GM18868 (cell line): ENCODE data around the gene APBA2.

ENCODE experiments used
- ATAC-seq: cut with Tn5 transposase; IDR thresholded peaks from one replicate; pipeline ENCODE4 v1.9.1; 2021; ENCODE audit warnings: mild to moderate bottlenecking, moderate library complexity; ENCODE audit not compliant: unreplicated experiment

APBA2 gene

DNA sequence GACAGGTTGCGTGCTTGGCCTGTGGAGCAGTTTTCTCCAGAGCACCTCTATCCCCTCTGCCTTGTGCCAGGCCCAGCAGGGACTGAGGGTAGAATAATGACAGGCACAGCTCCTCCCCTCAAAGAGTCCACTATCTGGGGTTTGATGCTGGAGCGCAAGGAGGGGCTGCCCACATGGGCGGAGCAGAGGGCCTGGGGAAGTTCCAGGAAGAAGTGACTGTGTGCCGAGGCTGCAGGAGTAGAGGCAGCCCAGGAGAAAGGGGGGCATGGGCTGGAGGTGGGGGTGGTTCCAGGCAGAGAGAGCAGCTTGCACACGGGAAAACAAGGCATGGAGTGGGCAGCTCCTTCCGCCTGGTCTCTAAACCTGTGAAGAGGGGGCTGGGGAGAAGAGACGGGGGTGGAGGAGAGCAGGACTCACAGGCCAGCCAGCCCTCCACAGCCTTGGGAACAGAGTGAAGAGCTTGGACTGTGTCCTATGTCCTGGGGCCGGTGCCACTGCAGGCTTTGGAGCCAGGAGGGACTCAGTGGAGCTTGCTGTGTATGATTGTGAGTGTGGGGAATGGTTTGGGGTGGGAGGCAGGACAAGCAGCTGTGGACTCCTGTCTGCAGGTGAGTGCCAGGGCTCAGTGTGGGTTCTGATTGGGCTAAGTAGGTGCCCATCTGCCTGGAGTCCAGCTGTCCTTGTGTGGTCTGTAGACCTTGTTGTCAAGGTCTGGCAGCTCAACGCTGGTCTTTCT lies 48.1 kb downstream of the APBA2 start:
- ATAC-seq = no peak

DNA sequence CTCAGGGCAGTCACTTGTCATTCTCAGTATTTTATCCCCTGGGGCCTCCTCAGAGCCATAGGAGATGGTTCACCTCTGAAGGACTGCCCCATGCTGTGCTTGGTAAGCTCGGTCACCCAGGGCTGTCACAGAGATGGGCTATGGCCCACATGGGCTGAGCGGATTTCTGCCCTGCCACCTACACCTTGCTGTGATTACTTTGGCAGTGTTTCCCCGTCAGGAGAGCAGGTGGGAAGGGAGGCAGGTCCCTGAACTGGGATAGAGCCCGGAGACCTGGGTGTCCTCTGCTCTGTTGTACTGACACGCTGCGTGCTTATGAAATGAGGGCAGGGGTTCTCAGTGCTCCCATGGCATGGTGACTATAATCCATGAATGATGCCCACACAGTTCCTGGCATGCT lies 48.9 kb downstream of the APBA2 start:
- no peak for ATAC-seq

DNA sequence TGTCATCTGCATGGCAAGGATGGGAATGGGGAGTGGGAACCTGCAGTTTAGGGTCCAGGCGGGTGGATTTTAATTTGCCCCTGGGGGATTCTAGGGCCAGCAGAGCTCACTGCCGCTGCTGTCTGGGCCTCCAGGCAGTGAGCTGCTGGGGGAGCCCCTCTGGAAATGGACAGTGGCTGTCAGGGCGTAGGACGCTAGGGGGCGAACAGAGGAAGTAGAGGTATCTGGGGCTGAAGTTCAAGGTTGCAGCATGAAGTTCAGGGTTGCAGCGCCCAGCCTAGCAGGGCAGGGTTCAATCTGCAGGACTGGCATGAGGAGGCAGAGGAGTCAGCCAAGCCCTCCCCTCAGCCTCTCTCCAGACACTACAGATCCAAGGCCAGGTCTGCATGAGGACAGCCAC lies 49.5 kb downstream of the APBA2 start:
- ATAC-seq = no peak

DNA sequence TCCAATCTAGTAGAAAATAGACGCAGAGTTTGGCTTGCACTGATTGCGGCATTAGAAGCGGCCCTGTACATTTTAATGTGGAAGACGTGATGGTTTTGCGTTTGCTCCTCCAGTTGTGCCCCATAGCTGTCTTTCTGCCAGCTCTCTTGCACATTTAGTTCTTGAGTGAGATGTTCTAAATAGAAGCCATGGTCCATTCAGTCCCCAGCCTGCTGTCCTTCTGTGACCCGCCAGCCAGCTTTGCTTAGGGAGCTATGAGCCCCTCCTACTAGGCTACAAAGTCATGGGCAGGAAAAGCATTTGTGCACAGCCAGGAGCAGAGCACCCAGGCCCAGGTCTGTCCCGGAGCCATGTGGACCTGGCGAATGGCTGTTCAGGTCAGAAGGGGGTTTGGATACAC lies 50.3 kb downstream of the APBA2 start:
- no peak for ATAC-seq

DNA sequence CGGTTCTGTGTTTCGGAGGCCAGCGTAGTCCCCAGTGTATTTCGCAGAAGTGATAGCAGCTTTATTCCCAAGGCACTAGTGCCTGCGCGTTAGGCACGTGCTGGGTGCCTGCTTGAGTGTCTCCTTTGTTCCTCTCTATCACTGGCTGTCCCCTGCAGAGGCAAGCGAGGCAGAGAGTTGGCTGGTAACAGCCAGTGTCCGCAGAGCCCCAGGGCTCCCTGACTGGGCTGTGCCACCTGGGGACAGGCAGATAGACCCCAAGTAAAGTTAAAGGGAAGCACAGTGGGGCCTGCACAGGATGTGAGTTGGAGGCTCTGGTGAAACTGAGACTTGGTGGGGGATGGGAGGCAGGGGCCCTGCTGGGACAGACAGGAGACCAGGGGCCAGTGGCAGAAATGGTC lies 50.7 kb downstream of the APBA2 start:
- no peak for ATAC-seq

DNA sequence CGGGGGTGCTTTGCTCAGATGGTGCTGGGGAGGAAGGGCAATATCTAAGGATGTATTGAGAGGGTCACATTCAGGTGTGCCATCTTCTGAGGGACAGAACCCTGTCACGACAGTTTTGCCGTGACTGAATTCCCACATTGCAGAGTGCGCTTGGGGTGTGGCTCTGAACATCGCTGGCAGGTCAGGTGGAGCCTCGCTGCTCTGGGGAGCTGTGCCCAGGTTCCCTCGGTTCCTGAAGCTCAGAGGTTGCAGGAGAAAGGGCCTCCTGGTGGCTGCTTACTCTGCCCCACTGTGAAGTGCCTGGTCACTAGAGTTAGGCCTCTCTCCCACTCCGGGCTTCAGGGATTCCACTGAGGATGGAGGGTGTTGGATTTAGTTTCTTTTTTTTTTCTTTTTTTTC lies 51.5 kb downstream of the APBA2 start:
- ATAC-seq = no peak

DNA sequence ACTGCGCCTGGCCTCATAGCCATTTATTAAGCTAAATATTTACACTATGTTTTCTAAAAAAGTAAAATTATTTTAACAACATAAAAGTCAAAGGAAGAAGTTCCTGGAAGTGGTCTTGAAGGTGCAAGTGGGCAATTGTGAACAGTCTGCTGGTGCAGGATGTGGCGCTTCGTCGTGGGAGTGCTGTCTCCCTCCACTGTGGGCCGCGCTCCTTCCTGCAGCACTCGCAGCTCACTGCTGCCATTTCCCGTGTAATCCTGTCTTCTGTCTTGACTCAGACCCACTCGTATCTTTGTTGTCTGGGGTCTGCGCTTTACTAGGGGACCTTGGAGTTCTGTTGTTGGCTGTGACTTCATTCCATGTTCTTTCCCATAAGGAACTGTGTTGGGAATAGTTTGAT lies 56.3 kb downstream of the APBA2 start:
- no peak for ATAC-seq

DNA sequence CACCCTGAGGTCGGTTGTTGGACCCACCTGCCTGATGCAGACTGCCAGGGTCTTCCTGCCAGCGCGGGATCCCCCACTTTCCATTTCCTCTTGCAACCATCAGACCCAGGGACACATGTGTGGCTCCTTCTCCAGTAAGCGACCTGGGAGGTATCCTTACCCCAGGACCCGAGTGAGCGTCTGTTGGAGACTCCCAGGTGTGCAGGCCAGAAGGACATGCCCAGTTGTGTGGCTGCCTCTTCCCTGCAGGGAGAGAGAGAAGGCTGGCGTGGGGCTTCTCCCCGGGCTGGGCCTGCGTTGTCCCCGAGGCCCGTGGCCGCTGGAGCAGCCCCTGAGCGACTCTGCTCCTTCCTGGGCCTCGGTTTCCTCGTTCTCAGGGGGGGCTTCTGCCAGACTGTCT lies 56.8 kb downstream of the APBA2 start:
- no peak for ATAC-seq

DNA sequence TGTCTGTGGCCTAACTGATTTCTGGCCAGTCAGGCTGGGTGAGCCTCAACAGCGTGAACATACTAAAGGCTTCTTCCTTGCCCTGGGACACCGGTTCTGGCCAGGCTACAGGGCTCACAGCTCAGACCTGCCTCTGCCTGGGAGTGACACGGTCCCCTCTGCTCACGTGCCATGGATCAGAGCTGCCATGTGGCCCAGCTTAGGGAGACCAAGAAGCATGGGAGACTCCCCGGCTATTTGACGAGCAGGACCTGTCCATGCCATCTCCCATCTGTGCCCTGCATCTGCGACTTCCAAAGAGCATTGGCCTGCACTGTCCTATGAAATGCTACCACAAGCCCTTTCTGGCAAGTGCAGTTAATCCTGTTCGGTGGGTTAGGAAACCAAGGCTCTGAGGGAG lies 57.4 kb downstream of the APBA2 start:
- no peak for ATAC-seq

DNA sequence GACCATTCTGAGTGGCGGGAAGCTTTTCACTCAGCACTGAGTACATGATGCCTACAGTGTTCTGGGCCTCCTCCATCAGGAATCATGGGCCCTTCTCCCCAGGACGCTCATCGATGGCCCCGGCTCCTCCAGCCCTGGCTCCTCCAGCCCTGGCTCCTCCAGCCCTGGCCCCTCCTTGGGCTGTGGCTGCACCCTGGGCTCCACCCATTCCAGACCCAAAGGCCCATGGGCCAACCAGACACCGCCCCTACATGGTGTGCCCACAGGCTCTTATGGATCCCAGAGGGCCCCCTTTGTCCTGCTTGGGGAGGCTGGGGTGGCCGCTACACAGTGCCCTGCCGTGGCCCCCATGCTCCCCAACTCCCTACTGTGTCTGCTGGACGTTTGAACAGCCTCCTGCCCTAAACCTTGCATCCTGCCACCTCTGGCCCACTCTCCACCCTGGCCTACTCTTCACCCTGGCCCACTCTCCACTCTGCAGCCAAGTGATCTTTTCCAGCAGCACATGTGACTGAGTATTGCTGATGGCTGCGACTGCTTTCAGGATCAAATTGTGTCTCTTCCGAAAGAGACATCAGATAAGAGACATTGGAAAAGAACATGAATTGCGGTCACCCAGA lies 57.9 kb downstream of the APBA2 start:
- no peak for ATAC-seq

DNA sequence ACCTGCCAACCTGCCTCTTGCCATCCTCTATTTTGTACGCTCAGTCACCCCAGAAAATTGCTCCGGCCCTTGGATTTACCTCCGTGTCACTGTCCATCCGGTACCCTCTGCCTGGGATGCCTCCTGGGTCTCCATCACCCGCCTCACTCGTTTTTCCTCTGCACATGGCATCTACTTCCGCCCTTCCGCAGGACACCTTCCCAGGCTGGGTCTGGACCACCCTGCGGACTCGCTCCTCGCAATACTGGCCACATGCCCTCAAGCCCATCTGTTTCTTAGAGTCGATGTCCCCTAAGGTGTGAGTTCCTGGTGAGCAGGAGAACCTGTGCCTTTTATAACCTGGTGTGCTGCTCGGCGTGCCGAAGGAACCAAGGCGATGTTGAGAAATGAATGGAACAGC lies 58.5 kb downstream of the APBA2 start:
- ATAC-seq = no peak

DNA sequence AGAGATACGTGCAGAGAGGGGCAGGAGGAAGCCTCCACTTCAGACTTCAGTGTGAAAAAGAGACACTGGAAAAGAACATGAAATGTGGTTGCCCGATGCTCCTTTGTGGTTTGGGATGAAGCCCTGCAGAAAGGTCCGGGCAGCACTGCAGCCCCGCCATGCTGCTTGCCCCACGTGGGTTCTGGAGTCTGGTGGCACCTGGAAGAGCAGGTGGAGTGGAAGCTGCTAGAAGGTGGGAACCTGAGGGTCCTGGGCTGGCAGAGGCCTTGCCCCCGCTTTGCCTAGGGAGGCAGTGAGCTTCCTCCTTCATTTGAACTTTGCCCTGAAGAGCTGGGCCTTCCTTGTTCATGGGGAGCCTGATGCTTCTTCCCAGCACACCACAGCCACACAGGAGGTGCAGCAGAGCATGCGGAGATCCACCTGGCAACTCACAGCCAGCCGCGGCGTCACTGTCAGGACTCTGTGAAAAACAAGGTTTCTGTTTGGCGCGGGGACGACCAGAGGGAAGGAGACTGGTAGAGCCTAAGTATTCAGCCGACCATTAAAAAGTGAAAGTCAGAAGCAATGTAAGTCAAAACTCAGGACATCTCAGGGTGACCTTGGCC lies 59.0 kb downstream of the APBA2 start:
- ATAC-seq = no peak

DNA sequence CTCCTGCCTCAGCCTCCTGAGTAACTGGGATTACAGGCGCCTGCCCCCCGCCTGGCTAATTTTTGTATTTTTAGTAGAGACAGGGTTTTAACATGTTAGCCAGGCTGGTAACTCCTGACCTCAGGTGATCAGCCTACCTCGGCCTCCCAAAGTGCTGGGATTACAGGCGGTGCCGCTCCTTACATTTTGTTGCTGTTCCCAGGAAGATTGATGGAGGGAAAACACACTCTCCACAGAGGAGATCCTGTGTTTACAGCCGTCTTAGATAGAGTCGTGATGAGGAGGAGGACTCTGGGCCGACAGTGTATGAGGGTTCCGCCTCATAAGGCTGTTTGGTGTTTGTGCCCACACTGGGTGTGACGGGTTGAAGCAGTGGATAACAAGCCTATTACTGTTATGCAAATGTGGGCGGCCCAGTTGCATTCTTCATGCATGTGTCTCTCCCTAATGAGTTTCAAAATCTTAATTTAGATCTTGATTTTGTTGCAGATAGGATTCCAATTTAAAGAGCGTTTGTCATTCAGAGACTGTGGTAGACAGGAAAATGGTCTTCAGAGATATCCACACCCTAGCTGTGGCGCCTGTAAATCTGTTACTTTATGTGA lies 60.0 kb downstream of the APBA2 start:
- no peak for ATAC-seq

DNA sequence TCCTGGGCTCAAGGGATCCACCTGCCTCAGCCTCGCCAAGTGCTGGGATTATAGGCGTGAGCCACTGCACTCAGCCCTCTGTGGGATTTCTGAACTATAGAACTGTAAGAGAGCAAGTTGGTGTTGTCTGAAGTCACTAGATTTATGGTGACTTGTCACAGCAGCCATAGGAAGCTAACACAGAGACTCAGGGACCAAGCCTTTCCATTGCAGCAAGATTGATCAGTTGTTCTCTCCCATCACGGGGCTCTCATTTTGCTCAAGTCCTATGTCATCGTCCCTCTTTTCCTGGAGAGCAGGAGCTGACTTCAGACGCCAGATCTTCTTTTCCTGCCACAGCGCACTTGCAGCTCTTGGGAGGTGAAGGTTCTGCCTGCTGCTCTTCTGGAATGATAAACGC lies 61.0 kb downstream of the APBA2 start:
- ATAC-seq = no peak

DNA sequence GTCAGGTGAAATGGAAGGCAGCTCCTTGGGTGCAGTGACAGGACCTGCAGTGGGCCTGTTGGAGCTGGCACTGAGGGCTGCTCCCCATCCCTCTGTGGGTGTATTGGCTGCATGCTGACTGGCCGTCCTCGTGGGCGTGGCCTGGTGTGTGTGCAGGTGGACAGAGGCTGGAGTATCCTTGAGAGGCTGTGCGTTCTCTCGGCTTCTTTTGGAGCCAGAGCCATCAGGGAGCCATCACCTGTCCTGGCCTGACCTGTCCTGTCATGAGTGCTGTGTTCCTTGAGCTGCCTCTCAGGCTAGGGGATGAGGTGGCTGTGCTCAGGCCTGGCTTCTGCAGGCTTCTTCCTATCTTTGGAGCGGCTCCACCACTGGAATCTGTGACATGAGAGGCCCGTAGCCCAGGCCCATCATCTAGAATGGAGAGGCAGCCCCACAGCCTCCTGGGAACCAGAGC lies 61.5 kb downstream of the APBA2 start:
- ATAC-seq = no peak

DNA sequence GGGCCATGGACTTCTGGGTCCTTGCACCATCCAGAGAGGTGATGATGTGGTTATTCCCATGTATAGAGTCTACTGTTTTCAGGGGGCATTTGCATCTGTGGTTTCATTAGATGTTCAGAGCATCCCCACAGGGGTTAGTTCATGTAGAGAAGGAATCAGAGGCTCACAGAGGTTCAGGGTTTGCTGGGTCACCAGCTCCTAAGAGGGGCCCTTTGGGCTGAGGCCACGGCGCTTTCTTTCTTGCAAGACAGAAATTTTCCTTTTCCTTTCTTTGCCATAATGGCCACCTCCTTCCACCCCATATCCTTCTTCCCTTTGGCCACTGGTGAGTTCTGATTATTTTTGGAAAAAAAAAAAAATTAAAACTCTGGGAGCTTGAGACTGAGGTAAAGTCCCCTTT lies 62.3 kb downstream of the APBA2 start:
- no peak for ATAC-seq

DNA sequence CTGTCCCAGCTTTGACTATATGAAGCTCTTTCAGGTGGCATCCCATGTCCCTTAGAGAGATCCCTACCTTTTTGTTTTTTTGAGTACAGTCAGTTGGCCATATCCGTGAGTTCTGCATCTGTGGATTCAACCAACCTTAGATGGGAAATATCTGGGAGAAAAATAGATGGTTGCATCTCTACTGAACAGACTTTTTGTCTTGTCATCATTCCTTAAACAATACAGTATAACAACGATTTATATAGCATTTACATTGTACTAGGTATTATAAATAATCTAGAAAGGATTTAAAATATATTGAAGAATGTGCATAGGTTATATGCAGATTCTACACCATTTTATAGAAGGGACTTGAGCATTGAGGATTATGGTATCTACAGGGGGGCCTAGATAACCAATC lies 65.1 kb downstream of the APBA2 start:
- ATAC-seq = no peak

DNA sequence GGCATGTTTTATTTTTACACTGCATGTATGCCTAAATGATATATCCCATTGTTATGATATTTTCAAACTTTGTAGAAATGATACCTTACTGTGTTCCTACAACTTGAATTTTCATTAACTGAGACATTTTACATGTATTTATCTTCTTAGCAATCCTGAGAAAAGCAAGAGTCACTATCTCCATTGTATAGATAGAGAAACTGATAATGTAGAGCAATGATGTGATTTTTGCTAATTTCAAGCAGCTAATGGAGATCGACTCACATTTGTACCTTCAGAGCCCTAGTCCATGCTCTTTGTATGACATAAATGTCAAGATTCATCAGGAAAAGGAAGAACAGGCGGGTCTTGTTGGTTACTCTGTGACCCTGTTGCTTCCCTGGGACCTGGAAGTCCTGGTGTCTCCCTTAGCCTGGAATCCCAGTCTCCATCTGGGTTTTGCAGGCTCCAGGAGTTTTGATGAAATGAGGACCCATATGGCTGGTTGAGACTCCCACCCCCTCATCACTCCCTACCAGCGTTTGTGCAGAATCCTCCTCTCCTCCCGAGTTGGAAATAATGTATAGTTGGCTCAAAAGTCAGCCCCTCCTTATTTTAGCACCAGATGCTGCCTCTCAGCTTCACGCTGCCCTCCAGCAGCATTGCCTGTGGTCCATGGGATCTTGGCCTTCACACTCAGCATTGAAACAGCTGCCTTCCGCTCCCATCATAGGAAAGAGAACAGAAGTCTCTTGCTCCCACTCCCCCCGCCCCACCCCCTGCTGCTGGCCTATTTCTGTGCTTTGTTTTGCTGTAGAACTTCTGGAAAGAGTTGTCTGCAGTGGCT lies 67.1 kb downstream of the APBA2 start:
- ATAC-seq = no peak

DNA sequence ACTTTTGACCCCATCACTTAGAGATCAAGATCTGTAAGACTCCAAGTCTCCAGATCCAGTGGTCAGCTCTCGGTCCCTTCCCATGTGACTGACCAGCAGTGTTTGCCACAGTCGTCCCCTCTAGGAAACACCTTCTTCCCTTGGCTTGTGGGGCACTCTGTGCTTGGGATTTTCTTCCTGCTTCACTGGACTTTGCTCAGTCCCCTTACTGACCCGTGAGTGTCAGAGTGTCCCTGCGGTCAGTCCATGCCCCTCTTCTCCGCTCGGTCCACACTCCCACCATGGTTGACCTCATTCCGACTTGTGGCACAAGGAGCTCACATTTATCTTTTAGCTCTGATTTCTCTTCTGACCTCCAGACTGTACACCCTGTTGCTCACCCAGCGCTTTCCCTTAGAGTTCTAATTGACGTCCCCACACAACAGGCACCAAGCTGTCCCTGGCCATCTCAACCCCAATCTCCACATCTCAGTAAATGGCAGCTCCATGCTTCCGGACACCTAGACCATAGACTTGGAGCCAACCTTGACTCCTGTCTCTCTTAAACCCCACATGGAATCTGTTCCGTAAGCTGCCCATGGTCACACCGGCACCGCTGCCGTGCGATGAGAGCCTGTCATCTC lies 67.9 kb downstream of the APBA2 start:
- ATAC-seq = no peak

DNA sequence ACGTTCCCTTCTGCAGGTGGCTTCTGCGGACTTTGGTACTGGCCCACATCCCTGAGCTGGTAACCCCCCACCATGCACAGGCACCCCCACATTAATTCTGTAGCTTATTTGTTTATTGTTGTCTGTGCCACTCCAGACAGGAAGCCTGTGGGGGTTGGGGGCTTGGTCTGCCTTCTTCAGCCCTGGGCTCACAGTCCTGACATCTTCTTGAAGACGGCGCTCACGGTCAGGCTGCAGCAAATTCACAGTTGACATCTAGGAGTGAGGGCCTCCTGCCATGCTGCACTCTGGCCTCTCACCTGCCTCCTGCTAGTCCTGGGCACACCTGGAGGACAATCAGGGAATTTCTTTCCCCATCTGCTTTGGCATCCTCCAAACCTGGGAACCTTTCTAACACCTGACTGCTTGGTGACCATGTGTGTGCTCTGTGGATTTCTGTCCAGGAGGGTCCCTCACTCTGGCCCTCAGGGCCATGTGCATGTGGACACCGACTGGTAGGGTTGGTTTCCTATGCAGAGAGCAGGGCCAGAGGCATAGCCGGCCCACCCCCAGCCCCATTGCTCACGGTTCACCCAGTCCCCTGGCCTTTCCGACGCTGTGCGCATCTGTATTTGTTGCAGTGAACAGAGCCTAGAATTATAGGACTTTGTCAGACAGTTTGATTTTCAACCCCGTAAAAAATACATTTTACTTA lies 68.8 kb downstream of the APBA2 start:
- no peak for ATAC-seq
